Neural progenitor cell (in vitro differentiated cells): Measurements from ENCODE around the gene TK1. TPM values are rescaled to one million over a fixed set of nuclear protein-coding genes. Genes with fewer than 3 reads are reported as not detected.

Source experiments
- DNase-seq: peaks from one replicate; pipeline ENCODE4 v3.0.0-alpha.2; 2016; ENCODE audit warnings: low spot score
- H2AFZ ChIP-seq: fragments of 200-600 bp; sonication (generic); replicated peaks from 2 replicates; pipeline ENCODE4 v1.6.1; 2016; ENCODE audit warnings: antibody characterized with exemption
- H3F3A ChIP-seq: fragments of 200-600 bp; sonication (generic); 2 replicates; pipeline ENCODE4 v1.6.1; 2016; ENCODE audit warnings: antibody characterized with exemption, low read depth
- H3K27ac ChIP-seq: fragments of 200-600 bp; sonication (generic); 2 replicates; pipeline ENCODE4 v1.5.1; 2016; ENCODE audit warnings: mild to moderate bottlenecking
- H3K27me3 ChIP-seq: fragments of 200-600 bp; sonication (generic); 2 replicates; pipeline ENCODE4 v1.6.1; 2016; ENCODE audit warnings: mild to moderate bottlenecking, moderate library complexity
- H3K36me3 ChIP-seq: fragments of 200-600 bp; sonication (generic); 2 replicates; pipeline ENCODE4 v1.5.1; 2016
- H3K4me1 ChIP-seq: fragments of 200-600 bp; sonication (generic); 2 replicates; pipeline ENCODE4 v1.6.1; 2016; ENCODE audit warnings: mixed run types
- H3K4me2 ChIP-seq: fragments of 200-600 bp; sonication (generic); 2 replicates; pipeline ENCODE4 v1.6.1; 2016
- H3K4me3 ChIP-seq: fragments of 200-600 bp; sonication (generic); 2 replicates; pipeline ENCODE4 v1.5.1; 2016
- H3K79me2 ChIP-seq: fragments of 200-600 bp; sonication (generic); 2 replicates; pipeline ENCODE4 v1.6.1; 2016; ENCODE audit warnings: low read depth
- H3K9ac ChIP-seq: fragments of 200-600 bp; sonication (generic); 2 replicates; pipeline ENCODE4 v1.6.1; 2016
- H3K9me3 ChIP-seq: fragments of 200-600 bp; sonication (generic); 2 replicates; pipeline ENCODE4 v1.5.1; 2016; ENCODE audit warnings: low read depth
- H4K20me1 ChIP-seq: fragments of 200-600 bp; sonication (generic); 2 replicates; pipeline ENCODE4 v1.6.1; 2016; ENCODE audit warnings: low read depth
- H3K27ac Mint-ChIP-seq: 3 replicates; pipeline ENCODE4 v1.8.0; 2021; ENCODE audit warnings: mixed read lengths
- H3K27me3 Mint-ChIP-seq: 2 replicates; pipeline ENCODE4 v1.8.0; 2022; ENCODE audit warnings: low read depth, mild to moderate bottlenecking, inconsistent platforms, moderate library complexity, mixed read lengths; ENCODE audit not compliant: insufficient read depth
- H3K36me3 Mint-ChIP-seq: 3 replicates; pipeline ENCODE4 v1.8.0; 2021; ENCODE audit warnings: mixed read lengths
- H3K4me1 Mint-ChIP-seq: 3 replicates; pipeline ENCODE4 v1.8.0; 2021; ENCODE audit warnings: mixed read lengths
- H3K4me3 Mint-ChIP-seq: 3 replicates; pipeline ENCODE4 v1.8.0; 2021; ENCODE audit warnings: mild to moderate bottlenecking, moderate library complexity, mixed read lengths
- H3K9me3 Mint-ChIP-seq: 3 replicates; pipeline ENCODE4 v1.8.0; 2020; ENCODE audit warnings: mixed read lengths
- EZH2 ChIP-seq: fragments of 200-600 bp; sonication (generic); IDR thresholded peaks from 2 replicates; pipeline ENCODE4 v1.6.1; 2017; ENCODE audit warnings: antibody characterized with exemption, mild to moderate bottlenecking, moderate library complexity
- EZH2phosphoT487 ChIP-seq: fragments of 200-600 bp; sonication (generic); IDR thresholded peaks from 2 replicates; pipeline ENCODE4 v1.6.1; 2017; ENCODE audit warnings: antibody characterized with exemption
- total RNA-seq: library from RNA; depleted of rRNA; stranded (reverse); fragments of >200 nt; gene quantifications from 2 replicates; pipeline ENCODE4 v1.2.3, GENCODE V29; 2015; ENCODE audit warnings: low replicate concordance
- TF ChIP-seq, protein P1 (sequence below): fragments of 200-600 bp; sonication (generic); IDR thresholded peaks from 2 replicates; pipeline ENCODE4 v1.5.1; 2017; ENCODE audit warnings: antibody characterized with exemption, mild to moderate bottlenecking

The TK1 gene
- total RNA-seq, 1 donor from 2014 or later, result 27.3 TPM

DNA sequence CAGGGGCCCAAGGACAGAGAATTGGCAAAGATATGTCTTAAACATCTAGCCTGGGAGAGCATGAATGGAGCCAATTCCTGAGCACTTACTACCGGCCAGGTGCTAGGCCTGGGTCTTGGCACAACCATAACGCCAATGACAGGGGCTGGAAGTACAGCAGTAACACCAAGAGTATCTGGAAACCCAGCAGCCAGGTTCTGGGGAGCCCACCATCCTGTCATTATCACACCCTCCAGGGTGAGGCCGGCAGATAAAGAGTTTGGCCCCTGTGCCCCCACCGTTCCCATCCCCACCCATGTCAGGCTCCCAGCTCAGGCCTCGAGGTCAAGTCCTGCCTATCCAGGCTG, 56.8 kb downstream of the TK1 start:
- H3K4me3 Mint-ChIP-seq, result peak overlapping the region; percentile 73
- DNase-seq, result no peak

GRCh38 chr17:78129351-78130089, 57.3 kb downstream of the TK1 start:
- DNase-seq, result no peak
- peaks cover 5% of the 10 kb centered on the region for H4K20me1 ChIP-seq
- no peaks in the 10 kb centered on the region for H3K36me3 ChIP-seq
- Mint-ChIP-seq H3K36me3 (no peaks in the 10 kb centered on the region), H3K27ac (no peak overlapping the region), H3K4me1 (peaks cover 14% of the 10 kb centered on the region), H3K4me3 (peak overlapping the region; percentile 91), H3K9me3 (no peaks in the 10 kb centered on the region), H3K27me3 (peaks cover 21% of the 10 kb centered on the region)
- H2AFZ ChIP-seq, result no peak overlapping the region
- H3K9me3 ChIP-seq, result no peaks in the 10 kb centered on the region
- peaks cover 15% of the 10 kb centered on the region for H3F3A ChIP-seq
- TF ChIP-seq, protein P1, sequence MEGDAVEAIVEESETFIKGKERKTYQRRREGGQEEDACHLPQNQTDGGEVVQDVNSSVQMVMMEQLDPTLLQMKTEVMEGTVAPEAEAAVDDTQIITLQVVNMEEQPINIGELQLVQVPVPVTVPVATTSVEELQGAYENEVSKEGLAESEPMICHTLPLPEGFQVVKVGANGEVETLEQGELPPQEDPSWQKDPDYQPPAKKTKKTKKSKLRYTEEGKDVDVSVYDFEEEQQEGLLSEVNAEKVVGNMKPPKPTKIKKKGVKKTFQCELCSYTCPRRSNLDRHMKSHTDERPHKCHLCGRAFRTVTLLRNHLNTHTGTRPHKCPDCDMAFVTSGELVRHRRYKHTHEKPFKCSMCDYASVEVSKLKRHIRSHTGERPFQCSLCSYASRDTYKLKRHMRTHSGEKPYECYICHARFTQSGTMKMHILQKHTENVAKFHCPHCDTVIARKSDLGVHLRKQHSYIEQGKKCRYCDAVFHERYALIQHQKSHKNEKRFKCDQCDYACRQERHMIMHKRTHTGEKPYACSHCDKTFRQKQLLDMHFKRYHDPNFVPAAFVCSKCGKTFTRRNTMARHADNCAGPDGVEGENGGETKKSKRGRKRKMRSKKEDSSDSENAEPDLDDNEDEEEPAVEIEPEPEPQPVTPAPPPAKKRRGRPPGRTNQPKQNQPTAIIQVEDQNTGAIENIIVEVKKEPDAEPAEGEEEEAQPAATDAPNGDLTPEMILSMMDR, result no peak
- no peak for TF ChIP-seq EZH2phosphoT487
- no peak for TF ChIP-seq EZH2
- peaks cover 73% of the 10 kb centered on the region for H3K27me3 ChIP-seq
- peaks cover 27% of the 10 kb centered on the region for H3K4me1 ChIP-seq
- H3K4me2 ChIP-seq, result peak overlapping the region; percentile 89
- no peak overlapping the region for H3K9ac ChIP-seq
- no peaks in the 10 kb centered on the region for H3K79me2 ChIP-seq
- peak overlapping the region; percentile 81 for H3K4me3 ChIP-seq
- H3K27ac ChIP-seq, result no peak overlapping the region

More for the DNA sequence above, 56.8 kb downstream of the TK1 start:
- peaks cover 76% of the 10 kb centered on the region for H3K27me3 ChIP-seq
- no peak overlapping the region for H2AFZ ChIP-seq
- H3K79me2 ChIP-seq, result no peaks in the 10 kb centered on the region
- H4K20me1 ChIP-seq, result peaks cover 5% of the 10 kb centered on the region
- peaks cover 14% of the 10 kb centered on the region for H3K4me1 Mint-ChIP-seq
- H3K36me3 ChIP-seq, result no peaks in the 10 kb centered on the region
- no peaks in the 10 kb centered on the region for H3K9me3 Mint-ChIP-seq
- TF ChIP-seq EZH2phosphoT487 (no peak), EZH2 (no peak)
- TF ChIP-seq, protein P1, result no peak
- no peak overlapping the region for H3K27ac Mint-ChIP-seq
- no peak overlapping the region for H3K4me2 ChIP-seq
- no peak overlapping the region for H3K9ac ChIP-seq
- H3K27me3 Mint-ChIP-seq, result peaks cover 21% of the 10 kb centered on the region
- peaks cover 27% of the 10 kb centered on the region for H3K4me1 ChIP-seq
- no peaks in the 10 kb centered on the region for H3K9me3 ChIP-seq
- no peak overlapping the region for H3K4me3 ChIP-seq
- H3K36me3 Mint-ChIP-seq, result no peaks in the 10 kb centered on the region
- peaks cover 15% of the 10 kb centered on the region for H3F3A ChIP-seq
- H3K27ac ChIP-seq, result no peak overlapping the region

DNA sequence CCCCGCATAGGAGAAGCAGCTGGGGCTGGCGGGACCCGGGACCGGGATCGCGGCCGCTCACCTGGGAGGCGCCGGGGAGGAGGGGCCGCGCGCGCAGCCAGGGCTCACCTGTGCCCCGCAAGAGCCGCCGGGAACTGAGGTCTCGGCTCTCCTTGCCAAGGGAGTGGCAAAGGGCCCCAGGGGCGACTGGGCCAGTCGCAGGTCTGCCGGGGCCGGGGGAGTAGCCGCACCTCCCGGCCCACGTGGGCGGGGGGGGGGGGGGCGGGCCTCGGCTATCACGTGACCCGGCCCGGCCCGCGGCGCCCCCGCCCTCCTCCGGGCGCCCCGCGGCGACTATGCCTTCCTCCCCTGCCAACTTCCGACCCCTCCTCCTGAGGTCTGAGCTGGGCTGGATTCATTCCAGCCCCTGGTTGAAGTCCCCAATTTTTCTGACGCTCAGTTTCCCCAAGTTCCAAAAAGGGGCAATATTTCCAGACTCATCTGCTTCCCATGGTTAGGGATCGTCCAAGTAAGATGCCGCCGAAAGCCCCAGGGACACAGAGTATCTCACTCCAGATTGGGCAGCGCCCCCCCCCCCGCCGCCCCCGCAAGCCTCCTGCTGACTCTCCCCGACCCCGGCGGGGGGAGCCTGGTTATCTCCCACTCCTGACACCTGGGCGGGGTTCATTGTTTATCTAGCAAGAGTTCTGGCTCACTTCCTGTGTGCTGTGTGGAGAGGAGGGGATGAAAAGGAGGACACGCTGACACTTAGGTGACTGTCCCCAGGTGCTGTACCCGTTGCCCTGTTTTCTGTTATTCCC, 58.1 kb downstream of the TK1 start, which contains the start of gene TMC6:
Gene TMC6 (minus strand): TSS at position 205 of the 800 bp plus-strand sequence. CDS start 1,923 bp downstream, outside the sequence.
- Mint-ChIP-seq H3K27ac (no peak within 1 kb of the TSS), H3K4me1 (peaks cover 14% of the 10 kb centered on the region), H3K27me3 (peaks cover 14% of the 10 kb centered on the region), H3K36me3 (peaks cover under 1% of the 10 kb centered on the region), H3K4me3 (peak within 1 kb of the TSS; percentile 91), H3K9me3 (no peaks in the 10 kb centered on the region)
- peak; percentile 76 for DNase-seq
- H4K20me1 ChIP-seq, result peaks cover 5% of the 10 kb centered on the region
- H2AFZ ChIP-seq, result peak within 1 kb of the TSS; percentile 90
- no peaks in the 10 kb centered on the region for H3K9me3 ChIP-seq
- H3K36me3 ChIP-seq, result no peaks in the 10 kb centered on the region
- H3F3A ChIP-seq, result peaks cover 15% of the 10 kb centered on the region
- peaks cover 27% of the 10 kb centered on the region for H3K4me1 ChIP-seq
- peak within 1 kb of the TSS; percentile 89 for H3K4me2 ChIP-seq
- H3K27me3 ChIP-seq, result peaks cover 65% of the 10 kb centered on the region
- peak within 1 kb of the TSS; percentile 81 for H3K4me3 ChIP-seq
- no peaks in the 10 kb centered on the region for H3K79me2 ChIP-seq
- TF ChIP-seq EZH2phosphoT487 (no peak), EZH2 (no peak)
- TF ChIP-seq, protein P1, result no peak
- no peak within 1 kb of the TSS for H3K9ac ChIP-seq
- H3K27ac ChIP-seq, result no peak within 1 kb of the TSS
